Activated T-helper 1 cell treated with anti-CD3 and anti-CD28 coated beads, Interleukin-2, amount 50 U/mL, for 16 hours (primary cell): Measurements from ENCODE around the gene WDR86.

Source experiments
- DNase-seq, 2 donors: peaks; one replicate each; pipeline ENCODE4 v3.0.0-alpha.2; 2020; ENCODE audit warnings: low read depth in 1 of 2, low spot score in 1 of 2

The WDR86 gene

DNA sequence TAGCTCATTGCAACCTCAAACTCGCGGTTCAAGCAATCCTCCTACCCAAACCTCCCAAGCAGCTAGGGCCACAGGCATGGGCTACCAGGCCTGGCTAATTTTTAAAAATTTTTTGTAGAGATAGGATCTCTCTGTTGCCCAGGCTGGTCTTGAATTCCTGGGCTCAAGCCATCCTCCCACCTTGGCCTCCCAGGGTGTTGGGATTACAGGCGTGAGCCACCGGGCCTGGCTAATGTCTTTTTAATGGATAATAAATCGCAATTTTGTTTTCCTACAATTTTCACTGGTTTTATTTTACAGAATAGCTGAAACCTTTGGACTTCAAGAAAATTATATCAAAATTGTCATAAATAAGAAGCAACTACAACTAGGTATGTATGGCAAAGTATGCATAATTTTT is 57.3 kb downstream of the WDR86 start:
- DNase-seq = no peak

DNA sequence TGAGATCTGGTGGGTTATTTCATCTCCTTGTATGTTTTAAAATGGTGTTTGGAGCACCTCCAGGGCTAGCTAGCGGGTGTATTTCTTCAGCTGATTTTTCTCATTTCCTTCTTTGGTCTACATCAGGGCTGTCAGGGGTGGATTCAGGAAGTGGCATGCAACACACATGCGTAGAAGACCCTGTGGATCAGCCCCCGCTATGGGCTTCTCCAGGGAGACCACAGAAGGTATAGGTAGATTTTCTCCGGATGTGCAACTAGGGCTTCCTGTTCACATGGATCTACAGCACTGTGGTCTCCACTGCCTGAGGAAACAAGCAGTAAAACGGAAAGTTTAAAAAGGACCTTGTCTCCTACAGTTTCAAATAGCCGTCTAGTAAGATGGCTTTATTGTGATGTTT is 57.9 kb downstream of the WDR86 start:
- peak in 1 of 2 donors; percentile 22 for DNase-seq

DNA sequence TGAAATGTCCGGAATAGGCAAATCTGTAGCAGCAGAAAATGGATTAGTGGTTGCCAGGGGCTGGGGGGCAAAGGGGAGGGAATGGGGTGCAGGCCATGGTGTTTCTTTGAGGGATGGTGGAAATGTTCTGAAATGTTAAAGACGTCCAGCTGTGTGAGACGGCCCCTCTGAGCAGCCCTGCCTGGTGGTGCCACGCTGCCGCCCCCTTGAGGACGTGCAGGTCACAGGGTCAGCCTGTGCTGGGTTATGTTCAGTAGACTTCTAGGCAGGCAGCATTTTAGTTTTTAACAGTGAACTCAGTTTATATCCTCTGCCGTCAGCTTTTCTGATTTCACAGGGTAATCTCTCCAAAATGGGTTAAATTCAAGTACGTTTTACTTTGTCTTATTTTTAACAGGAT is 58.8 kb downstream of the WDR86 start:
- DNase-seq = peak in 1 of 2 donors; percentile 17

DNA sequence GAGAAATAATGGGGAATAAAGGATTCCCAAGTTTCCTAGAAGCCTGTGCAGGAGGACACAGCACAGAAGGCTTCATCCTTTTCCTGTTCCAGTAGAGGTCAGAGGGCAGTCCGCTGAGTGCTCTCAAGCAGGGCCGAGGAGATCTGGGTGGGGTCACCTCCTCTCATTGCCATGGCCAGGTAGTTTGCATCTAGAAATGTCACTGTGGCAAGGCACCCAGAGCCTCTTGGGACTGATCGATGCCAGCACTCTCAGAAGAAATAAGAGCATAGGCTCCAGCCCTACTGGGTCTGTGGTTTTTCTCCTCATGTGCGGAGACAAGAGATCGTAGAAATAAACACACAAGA is 60.4 kb downstream of the WDR86 start:
- DNase-seq = no peak

DNA sequence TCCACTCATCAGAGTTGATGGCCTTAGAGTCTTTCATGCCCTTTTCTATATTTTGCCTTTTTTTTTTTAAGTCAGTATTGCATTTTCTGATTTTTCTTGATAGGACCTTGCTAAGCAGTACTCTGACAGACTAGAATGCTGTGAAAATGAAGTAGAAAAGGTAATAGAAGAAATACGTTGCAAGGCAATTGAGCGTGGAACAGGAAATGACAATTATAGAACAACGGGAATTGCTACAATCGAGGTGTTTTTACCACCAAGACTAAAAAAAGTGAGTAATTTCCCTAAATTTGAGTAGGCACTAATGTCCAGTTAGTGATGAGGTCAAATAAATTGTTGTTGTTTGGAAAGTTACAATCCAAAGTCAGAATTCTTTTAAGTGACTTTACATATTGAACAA is 60.9 kb downstream of the WDR86 start:
- DNase-seq = no peak

DNA sequence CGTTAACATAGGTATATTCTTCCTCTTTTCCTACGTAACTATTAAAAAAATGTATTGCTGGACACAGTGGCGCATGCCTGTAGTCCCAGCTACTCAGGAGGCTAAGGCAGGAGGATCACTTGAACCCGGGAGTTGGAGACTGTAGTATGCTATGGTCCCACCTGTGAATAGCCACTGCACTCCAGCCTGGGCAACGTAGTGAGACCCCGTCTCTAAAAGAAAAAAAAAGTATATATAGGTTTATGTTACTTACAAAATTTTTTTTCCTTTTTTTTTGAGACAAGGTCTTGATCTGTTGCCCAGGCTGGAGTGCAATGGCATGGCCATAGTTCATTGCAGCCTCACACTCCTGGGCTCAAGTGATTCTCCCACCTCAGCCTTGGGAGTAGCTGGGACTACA is 62.6 kb downstream of the WDR86 start:
- DNase-seq = no peak

DNA sequence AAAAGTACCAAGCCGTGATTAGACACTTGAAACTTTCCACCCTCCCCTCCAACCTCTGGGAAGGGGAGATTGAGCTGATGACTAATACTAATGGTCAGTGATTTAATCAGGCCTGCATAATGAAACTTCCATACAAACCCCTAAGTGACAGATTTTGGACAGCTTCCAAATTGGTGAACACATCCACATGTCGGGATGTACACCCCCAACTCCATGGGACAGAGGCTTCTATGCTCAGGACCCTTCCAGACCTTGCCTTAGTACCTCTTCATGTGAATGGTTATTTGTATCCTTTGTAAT is 63.4 kb downstream of the WDR86 start:
- no peak for DNase-seq

DNA sequence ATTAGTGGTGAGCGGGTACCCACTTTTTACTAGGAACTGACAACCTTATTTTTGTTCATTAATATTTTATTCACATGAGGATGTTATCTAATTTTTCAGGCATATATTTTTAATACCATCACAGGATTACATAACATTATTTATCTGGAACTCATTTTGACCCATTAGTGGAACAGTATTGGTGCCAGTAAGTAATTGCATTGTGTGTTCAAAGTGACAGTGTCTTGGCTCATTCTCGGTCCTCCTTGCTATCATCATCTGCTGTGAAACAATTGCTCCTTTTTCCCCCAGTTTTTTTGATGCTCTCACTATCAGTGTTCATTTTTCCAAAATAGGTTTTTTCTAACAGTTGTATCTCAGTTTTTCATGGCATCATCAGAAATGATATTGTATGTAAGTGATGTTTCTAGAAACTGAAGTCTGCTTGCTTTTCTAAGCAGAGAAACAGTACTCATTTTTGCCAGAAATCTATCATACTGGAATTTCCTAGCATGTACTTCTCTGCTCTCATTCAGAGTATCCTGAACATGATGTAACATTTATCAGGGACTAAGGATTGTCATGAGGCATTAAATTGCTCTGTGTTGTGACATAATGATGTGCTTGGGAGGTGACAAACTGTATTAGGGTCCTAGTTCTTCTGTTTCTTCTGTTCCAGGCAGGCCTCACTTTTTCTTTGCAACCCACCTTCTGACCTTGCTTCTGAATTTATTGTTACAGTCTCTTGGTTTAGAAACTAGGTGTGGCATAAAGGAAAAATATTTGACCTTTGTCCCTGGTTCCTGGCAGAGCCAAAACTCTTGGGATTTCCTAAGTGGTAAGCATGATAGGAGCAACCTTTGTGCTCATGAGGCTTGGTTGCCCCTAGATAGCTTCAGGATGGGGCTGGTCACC is 64.0 kb downstream of the WDR86 start:
- no peak for DNase-seq

DNA sequence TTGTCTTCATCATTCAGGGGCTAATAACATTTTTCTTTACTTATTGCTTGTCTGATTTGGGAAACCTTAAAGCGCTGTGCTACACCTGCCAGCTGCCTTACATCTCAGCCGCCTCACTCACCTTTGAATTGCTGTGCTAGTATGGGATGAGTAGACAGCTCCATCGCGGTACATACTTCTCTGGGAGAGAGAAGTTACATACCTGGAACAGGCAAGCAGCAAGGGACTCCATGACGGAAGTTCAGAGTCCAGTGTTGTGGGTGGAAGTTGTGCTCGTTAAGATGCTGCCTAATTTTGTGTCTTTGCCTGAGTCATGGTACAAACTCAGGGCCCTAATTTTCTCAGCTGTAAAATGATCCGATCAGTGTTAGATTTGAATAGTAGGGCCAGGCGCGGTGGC is 66.3 kb downstream of the WDR86 start:
- DNase-seq = no peak

DNA sequence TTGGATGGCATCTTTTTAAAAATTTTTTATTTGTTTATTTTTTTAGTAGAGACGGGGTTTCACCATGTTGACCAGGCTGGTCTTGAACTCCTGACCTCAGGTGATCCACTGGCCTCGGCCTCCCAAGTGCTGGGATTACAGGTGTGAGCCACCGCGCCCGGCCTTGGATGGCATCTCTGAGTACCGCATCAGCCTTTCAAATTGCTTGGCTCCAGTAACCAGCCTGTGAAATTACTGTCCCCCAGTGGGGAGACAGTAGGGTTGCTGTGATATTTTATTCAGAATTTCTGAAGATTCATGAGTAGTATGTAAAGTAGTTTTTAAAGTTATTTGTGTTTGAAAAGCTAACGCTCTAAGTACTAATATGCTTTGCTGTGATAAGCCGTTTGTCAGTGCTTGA is 67.0 kb downstream of the WDR86 start:
- no peak for DNase-seq

DNA sequence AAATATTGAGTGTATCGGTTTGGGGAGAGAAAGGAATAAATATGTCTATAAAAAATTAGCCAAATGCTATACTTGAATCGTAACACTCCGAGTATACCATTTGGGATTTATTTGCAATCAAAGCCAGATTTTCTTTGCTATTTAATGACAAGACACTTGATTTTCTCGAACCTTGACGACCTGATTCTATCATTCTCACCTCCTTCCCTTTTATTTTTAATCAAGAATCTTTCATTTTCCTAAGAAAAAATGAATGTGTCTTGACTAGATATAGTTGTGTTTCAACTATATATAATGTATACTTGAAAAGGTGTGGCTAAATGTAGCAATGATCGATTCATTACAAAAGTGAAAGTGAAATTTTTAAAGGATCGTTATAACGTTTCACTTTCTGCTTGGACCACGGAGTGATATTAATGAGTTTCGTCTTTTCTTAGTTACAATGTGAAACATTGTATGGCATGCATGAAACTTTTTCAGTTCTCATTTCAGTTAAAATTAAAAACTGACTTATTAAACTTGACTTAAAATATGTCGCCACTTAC is 67.7 kb downstream of the WDR86 start:
- DNase-seq = no peak

DNA sequence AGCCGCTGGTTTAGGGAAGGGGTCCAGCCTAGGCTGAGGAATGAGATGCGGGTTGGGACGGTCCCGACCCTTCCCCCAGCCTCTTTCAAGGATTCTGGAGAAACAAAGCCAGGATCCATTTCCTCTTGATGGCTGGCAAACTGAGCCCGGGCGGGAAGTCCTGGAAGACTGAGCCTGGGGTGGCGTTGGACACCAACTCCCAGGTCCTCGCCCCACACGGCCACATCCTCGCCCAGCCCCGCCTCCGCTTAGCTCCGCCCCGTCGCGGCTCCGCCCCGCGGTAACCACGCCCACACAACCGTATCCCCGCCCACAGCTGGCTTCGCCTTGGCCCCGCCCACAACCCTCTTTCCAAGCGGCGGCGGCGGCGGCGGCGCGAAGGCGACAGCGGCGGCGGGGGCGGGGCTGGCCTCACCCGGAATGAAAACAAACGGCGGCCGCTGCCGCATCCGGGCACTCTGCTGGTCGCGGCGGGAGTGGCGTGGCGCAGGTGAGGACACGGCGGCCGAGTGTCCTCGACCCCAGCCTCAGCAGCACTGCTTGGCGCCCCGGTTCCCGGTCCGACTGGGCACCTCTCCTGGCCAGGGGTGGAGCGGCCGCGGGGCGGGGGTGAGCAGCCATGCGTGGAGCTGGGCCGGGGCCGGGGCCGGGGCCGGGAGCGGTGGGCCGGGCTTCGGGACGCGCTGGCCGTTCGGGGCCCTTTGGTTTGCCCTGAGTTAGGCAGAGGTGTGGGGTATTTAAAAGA is 68.3 kb downstream of the WDR86 start, which contains the start of gene NUB1:
TSS of gene NUB1 (plus strand) at position 456 of the 745 bp plus-strand sequence. CDS start 3,538 bp downstream, outside the sequence.
- DNase-seq = peak; percentile 85 to 88

DNA sequence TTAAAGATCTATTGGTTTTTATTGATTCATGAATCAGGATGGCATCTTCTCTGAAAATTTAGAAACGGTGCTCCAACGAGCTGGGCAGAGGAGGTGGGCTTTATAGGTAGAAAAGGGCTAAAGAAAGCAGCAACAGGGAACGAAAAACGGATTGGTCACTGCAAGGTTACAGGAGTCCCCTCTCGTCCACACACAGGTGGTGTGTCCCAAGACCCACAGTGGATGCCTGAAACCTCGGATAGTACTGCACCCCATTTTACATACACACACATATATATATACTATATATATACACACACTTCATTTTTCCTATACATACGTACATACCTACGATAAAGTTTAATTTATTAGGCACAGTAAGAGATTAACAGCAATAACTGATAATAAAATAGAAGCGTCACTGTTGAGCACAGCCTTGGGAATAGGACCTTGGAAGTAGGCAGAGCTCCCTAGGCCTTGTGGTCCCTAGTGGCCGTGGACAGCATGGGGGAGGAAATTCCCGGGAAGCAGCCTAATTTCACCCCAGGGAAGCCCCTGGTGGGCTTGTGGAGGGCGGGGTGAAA is 69.0 kb downstream of the WDR86 start:
- no peak for DNase-seq

DNA sequence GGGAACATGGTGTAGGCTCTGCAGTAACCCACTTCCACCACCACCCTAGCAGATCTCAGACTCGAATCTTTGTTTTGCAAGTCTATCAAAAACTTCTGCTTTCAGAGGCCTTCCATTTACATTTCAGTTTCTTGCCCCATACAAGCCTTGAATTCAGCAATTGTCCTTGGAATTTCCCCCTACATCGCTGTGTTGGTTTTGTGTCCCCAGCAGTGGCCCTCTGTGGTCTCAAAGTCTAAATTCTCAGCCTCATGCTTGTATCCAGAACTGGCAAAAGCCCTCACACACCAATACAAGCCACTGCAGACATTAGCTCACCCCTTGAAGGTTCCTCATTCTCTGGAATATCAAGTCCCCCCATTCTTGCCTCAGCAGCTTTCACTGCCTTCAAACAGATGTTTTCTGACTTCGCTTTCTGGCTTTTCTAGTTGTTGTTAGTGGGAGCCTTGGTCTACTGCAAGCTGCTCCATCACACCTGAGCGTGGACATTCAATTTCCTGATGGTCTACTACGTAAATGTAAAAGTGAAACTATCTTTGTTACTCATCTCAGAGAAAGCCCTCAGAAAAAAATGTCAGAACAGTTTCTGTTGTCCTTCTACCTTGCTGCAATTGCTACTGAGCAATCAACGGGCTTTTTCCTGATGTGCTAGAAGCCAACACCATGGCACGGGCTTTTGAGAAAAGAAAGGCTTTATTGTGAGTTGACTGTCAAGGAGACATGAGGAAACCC is 70.0 kb downstream of the WDR86 start:
- DNase-seq = no peak

DNA sequence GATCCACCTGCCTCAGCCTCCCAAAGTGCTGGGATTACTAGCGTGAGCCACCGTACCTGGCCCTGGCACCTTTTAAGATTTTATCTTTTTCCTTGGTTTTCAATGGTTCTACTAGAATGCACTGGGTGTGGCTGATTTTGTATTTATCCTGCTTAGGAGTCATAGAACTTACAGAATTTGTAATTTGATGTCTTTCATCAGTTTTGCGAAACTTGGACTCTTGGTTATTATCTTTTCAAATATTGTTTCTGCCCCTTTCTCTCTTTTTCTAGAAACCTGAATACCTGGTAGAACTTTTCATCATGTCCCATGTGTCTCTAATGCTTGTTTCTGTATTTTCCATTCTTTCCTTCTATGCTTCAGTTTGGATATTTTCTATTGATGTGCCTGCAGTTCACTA is 71.0 kb downstream of the WDR86 start:
- no peak for DNase-seq

DNA sequence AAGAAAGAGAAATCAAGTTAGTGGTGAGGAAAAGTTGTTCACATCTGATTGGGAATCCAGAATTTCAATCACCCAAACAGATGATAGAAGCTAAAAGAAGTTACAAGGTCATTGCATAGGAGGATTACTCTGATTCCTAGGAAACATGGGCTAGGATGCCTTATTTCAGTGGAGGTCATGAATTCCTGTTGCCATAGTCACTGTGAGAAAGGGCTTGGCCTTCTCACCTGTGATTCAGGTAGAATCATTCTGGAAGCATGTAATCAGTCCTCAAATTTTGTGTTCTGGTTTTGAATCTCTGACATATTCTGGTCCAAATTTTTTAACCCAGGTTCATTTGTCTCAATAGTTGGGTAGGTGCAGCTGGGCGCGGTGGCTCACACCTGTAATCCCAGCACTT is 72.5 kb downstream of the WDR86 start:
- no peak for DNase-seq

DNA sequence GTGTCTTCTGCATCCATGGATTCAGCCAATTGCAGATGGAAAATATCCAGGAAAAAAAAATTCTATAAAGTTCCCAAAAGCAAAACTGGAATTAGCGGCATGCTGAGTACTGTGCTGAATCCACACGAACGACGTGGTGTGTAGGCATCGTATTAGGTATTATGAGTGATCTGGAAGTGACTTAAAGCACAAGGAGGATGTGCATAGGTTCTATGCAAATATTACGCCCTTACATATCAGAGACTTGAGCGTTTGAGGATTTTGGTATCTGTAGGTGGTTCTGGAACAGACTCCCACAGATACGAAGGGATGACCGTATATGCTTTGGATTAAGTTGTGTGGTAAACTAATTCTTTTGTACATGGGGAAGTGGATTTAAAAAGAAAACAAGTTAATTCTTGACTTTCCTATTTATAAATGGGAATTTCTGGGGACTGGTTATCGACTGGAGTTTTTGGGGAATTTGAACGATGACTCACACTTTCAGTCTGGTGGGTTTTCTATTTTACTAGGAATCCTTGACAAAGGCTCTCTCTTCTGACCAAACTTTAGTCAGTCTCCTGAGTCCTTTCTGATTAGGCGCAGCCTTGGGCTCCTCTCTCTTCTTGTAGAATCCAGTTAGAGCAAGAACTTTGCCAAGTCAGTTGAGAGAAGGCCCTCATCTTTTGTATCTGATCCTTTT is 73.7 kb downstream of the WDR86 start:
- no peak for DNase-seq

DNA sequence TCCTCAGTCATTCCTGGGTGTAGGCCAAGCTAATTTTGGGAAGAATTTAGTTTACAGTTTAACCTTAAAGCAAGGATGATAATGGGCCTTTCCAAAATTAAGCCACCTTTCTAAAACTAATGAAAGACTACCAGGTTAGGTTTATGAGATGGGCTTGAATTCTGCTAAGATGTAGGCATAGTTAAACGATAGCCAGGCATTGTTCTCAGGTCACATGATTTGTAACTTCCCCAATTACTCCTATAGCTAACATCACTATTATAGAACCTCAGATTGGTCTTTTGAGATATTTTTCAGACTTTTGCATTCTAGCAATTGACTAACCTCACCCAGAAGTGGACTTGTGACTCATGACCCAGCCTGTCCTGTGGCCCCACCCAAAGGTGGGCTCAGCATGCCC is 75.2 kb downstream of the WDR86 start:
- no peak for DNase-seq
